A673 (cell line): Measurements from ENCODE around the gene RPS6KC1.

Experiments used
- EZH2 ChIP-seq: fragments of 200-600 bp; sonication (generic); IDR thresholded peaks from 2 replicates; pipeline ENCODE4 v1.6.1; 2017; ENCODE audit warnings: borderline replicate concordance, low read depth, mild to moderate bottlenecking, mixed read lengths, antibody characterized with exemption, low read length; ENCODE audit not compliant: poor library complexity, severe bottlenecking
- TF ChIP-seq, protein P1 (sequence below): fragments of 300-800, 200-600 bp; sonication (generic); conservative IDR thresholded peaks from 2 replicates; pipeline ENCODE4 v1.5.1; 2017; ENCODE audit warnings: low read depth, mild to moderate bottlenecking, antibody characterized with exemption, low read length, moderate library complexity, mixed read lengths

- TF ChIP-seq, protein P1, sequence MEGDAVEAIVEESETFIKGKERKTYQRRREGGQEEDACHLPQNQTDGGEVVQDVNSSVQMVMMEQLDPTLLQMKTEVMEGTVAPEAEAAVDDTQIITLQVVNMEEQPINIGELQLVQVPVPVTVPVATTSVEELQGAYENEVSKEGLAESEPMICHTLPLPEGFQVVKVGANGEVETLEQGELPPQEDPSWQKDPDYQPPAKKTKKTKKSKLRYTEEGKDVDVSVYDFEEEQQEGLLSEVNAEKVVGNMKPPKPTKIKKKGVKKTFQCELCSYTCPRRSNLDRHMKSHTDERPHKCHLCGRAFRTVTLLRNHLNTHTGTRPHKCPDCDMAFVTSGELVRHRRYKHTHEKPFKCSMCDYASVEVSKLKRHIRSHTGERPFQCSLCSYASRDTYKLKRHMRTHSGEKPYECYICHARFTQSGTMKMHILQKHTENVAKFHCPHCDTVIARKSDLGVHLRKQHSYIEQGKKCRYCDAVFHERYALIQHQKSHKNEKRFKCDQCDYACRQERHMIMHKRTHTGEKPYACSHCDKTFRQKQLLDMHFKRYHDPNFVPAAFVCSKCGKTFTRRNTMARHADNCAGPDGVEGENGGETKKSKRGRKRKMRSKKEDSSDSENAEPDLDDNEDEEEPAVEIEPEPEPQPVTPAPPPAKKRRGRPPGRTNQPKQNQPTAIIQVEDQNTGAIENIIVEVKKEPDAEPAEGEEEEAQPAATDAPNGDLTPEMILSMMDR: no peak
- no peak for TF ChIP-seq EZH2
Observed at GRCh38 chr1:213066363-213066762, 15.3 kb downstream of the RPS6KC1 start.
